CD4-positive, alpha-beta memory T cell (primary cell): ENCODE results near the gene TMEM119. TPM values are rescaled to one million over a fixed set of nuclear protein-coding genes. Genes with fewer than 3 reads are reported as not detected.
A peak's percentile ranks its signal among the peaks of the same experiment; 100 is the strongest.

Experiments used
- CTCF ChIA-PET: fragments of 350-600 bp; sonication (Branson Sonifier 250); formaldehyde crosslinking; loops from one replicate; lab custom pipeline; 2021; ENCODE audit warnings: inconsistent platforms; ENCODE audit not compliant: partially characterized antibody; lab: Charles Lee
- POLR2A ChIA-PET: fragments of 350-600 bp; sonication (Branson Sonifier 250); formaldehyde crosslinking; loops from one replicate; lab custom pipeline; 2021; ENCODE audit not compliant: partially characterized antibody; lab: Charles Lee
- DNase-seq, 5 donors: peaks; one replicate each; pipeline versions ENCODE4 v3.0.0 to v3.0.0-alpha.2; 2020 to 2022; ENCODE audit warnings: mixed read lengths in 1 of 5
- H3K27ac ChIP-seq: one replicate; pipeline ENCODE4 v1.7.0; 2013; ENCODE audit warnings: low read depth, low read length
- H3K27me3 ChIP-seq: 2 replicates; pipeline ENCODE4 v1.7.0; 2013; ENCODE audit warnings: mild to moderate bottlenecking, low read length, moderate library complexity; ENCODE audit not compliant: insufficient read depth
- H3K36me3 ChIP-seq: 2 replicates; pipeline ENCODE4 v1.7.0; 2013; ENCODE audit warnings: mild to moderate bottlenecking, low read length, moderate library complexity; ENCODE audit not compliant: insufficient read depth
- H3K4me1 ChIP-seq: 2 replicates; pipeline ENCODE4 v1.7.0; 2013; ENCODE audit warnings: mild to moderate bottlenecking, low read length, moderate library complexity; ENCODE audit not compliant: insufficient read depth
- H3K4me3 ChIP-seq, 2 donors: one replicate each; pipeline ENCODE4 v1.7.0; 2013; ENCODE audit warnings: low read length in 2 of 2, mild to moderate bottlenecking in 1 of 2
- H3K9me3 ChIP-seq, 2 donors: one replicate each; pipeline ENCODE4 v1.7.0; 2013; ENCODE audit warnings: low read length in 2 of 2, control low read depth in 1 of 2; ENCODE audit not compliant: control insufficient read depth in 1 of 2
- H3K27ac Mint-ChIP-seq, 7 donors: one replicate each; pipeline ENCODE4 v1.8.0; 2020 to 2021; ENCODE audit warnings: mixed read lengths in 7 of 7, mild to moderate bottlenecking in 6 of 7, inconsistent platforms in 3 of 7, moderate library complexity in 3 of 7
- H3K27me3 Mint-ChIP-seq, 2 donors: one replicate each; pipeline ENCODE4 v1.8.0; 2020 to 2021; ENCODE audit warnings: mixed read lengths in 2 of 2
- H3K36me3 Mint-ChIP-seq, 2 donors: one replicate each; pipeline ENCODE4 v1.8.0; 2020 to 2021; ENCODE audit warnings: mixed read lengths in 2 of 2, inconsistent platforms in 1 of 2, mild to moderate bottlenecking in 1 of 2
- H3K4me1 Mint-ChIP-seq, 4 donors: one replicate each; pipeline ENCODE4 v1.8.0; 2020 to 2021; ENCODE audit warnings: mixed read lengths in 4 of 4, mild to moderate bottlenecking in 1 of 4
- H3K4me3 Mint-ChIP-seq, 8 donors: one replicate each; pipeline ENCODE4 v1.8.0; 2020 to 2021; ENCODE audit warnings: mixed read lengths in 8 of 8, mild to moderate bottlenecking in 7 of 8, moderate library complexity in 6 of 8, inconsistent platforms in 3 of 8
- H3K9me3 Mint-ChIP-seq, 8 donors: one replicate each; pipeline ENCODE4 v1.8.0; 2020 to 2021; ENCODE audit warnings: mixed read lengths in 8 of 8, mild to moderate bottlenecking in 5 of 8, inconsistent platforms in 3 of 8, moderate library complexity in 1 of 8
- intact Hi-C: fragments of 100-400 bp; cut with micrococcal nuclease; formaldehyde crosslinking; loops from one replicate; pipeline ENCODE4 v1.15.1; 2023
- polyA plus RNA-seq, 2 donors: library from polyadenylated mRNA; unstranded; fragments of 300-500 nt; fragmentation: Illumina TruSeq; gene quantifications; one replicate each; pipeline ENCODE4 v1.2.3, GENCODE V29; 2021
- total RNA-seq, 2 experiments: library from RNA; stranded (reverse); gene quantifications; one replicate each; pipeline ENCODE4 v1.2.3, GENCODE V29; 2021

The TMEM119 gene
- total and polyA plus RNA-seq, 4 experiments from 2014 or later = 0.30 to 0.58 (median 0.42) TPM; not detected in 1

GRCh38 chr12:108562348-108563135, 35.3 kb downstream of the TMEM119 start, which contains the start of gene ISCU:
Gene ISCU (plus strand): TSS chr12:108562596. CDS start chr12:108562623, 27 bp downstream.
- no peaks in the 10 kb centered on the region for H3K9me3 ChIP-seq
- CTCF ChIA-PET = interaction anchor here (0.8 to 17.1 kb wide), 11 partner anchors 10 to 240 kb away, joined by 3 to 339 read pairs (median 4); no protein-coding TSS in a partner anchor
- intact Hi-C loops = loop anchor here (1.0 to 10.0 kb wide), 10 partner anchors 56 to 800 kb away; partner anchors contain the start of genes ALKBH2, PRDM4, SELPLG and SSH1
- Mint-ChIP-seq H3K4me3 (peak within 1 kb of the TSS; percentile 100), H3K9me3 (no peaks in the 10 kb centered on the region), H3K36me3 (peaks cover 26 to 60% of the 10 kb centered on the region in 2 donors), H3K4me1 (peaks cover 34 to 79% (median 54%) of the 10 kb centered on the region in 4 donors), H3K27me3 (no peaks in the 10 kb centered on the region), H3K27ac (peak within 1 kb of the TSS; percentile 99 to 100 (median 100))
- peaks cover 34% of the 10 kb centered on the region for H3K36me3 ChIP-seq
- peak within 1 kb of the TSS; percentile 96 for H3K27ac ChIP-seq
- peak within 1 kb of the TSS; percentile 87 to 90 for H3K4me3 ChIP-seq
- peak; percentile 97 to 100 (median 99) for DNase-seq
- no peaks in the 10 kb centered on the region for H3K27me3 ChIP-seq
- peaks cover 65% of the 10 kb centered on the region for H3K4me1 ChIP-seq
- POLR2A ChIA-PET = interaction anchor here (0.6 to 14.6 kb wide), 25 partner anchors 8 to 877 kb away, joined by 3 to 245 read pairs (median 5); partner anchors contain the start of genes ALKBH2, FICD, PWP1 and SELPLG

- no peak for DNase-seq
- H3K4me3 Mint-ChIP-seq = peak overlapping the region; percentile 100
- H3K4me1 Mint-ChIP-seq = peaks cover 37 to 78% (median 53%) of the 10 kb centered on the region in 4 donors
- peaks cover 67% of the 10 kb centered on the region for H3K4me1 ChIP-seq
- no peaks in the 10 kb centered on the region for H3K9me3 ChIP-seq
- H3K27ac ChIP-seq = peak overlapping the region; percentile 96
- peaks cover 23 to 57% of the 10 kb centered on the region in 2 donors for H3K36me3 Mint-ChIP-seq
- CTCF ChIA-PET = interaction anchor here (1.0 to 17.1 kb wide), 11 partner anchors 11 to 240 kb away, joined by 3 to 339 read pairs (median 5); no protein-coding TSS in a partner anchor
- peak overlapping the region; percentile 85 to 90 for H3K4me3 ChIP-seq
- POLR2A ChIA-PET = interaction anchor here (0.6 to 14.6 kb wide), 26 partner anchors 12 to 877 kb away, joined by 3 to 245 read pairs (median 6); partner anchors contain the start of genes ALKBH2, FICD, PWP1 and SELPLG
- no peaks in the 10 kb centered on the region for H3K27me3 Mint-ChIP-seq
- intact Hi-C loops = loop anchor here (1.0 to 10.0 kb wide), 9 partner anchors 47 to 915 kb away; partner anchors contain the start of genes ALKBH2, CORO1C, FICD and KCTD10
- peak overlapping the region; percentile 99 to 100 (median 100) for H3K27ac Mint-ChIP-seq
- H3K36me3 ChIP-seq = peaks cover 28% of the 10 kb centered on the region
- H3K9me3 Mint-ChIP-seq = no peaks in the 10 kb centered on the region
- no peaks in the 10 kb centered on the region for H3K27me3 ChIP-seq
Measured at GRCh38 chr12:108561852-108562347, 36.0 kb downstream of the TMEM119 start.

DNA sequence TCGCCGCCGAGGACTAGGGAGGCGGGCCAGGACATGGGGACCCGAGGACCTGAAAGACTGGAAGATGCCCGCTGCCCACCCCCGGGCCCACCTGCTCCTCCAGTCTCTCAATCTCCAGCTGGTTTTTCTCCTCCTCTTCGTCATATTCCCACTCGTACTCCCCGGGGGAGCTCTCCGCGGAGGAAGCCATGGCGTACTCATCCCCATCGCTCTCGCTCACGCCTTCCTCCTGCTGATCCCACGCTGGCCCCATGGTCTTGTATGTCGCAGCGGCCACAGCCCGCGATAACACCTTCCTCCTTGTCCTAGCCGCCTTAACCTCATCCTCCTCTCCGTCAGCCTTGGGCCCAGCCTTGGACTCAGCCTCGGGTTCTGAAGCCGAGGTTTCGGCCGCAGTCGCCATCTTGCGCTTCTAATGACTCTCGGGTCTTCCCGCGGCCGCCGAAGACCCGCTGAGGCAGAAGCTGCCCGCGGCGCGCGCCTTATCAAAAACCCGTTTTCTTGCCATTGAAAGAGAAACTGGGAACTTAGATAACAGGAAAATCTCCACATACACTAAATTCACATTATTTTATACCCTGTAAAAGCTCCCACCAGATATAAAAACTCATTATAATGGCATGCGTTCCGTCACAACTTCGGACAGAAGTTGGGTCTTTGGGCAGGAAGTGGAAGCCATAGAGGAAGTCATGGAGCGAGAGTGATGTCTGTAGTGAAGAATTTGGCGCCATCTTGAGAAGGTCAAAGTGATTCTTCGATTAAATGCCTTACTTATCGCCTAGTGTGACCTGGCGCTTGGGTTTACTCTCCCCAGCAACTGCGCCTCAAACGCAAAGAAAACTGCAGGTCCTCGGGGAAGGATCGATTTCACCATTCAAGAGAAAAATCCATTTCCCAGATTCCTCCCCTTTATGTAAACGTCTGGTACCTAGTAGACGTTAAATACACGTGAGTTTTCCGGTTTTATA, 36.8 kb downstream of the TMEM119 start, which contains the start of gene SART3:
SART3 (minus strand) TSS at position 422 of the 968 bp plus-strand sequence; CDS start at position 403, 19 bp downstream.
- DNase-seq = peak; percentile 87 to 90 (median 88)
- Histone ChIP-seq H3K9me3 (no peaks in the 10 kb centered on the region), H3K4me1 (peaks cover 70% of the 10 kb centered on the region), H3K27me3 (no peaks in the 10 kb centered on the region), H3K4me3 (peak within 1 kb of the TSS; percentile 85 to 90), H3K36me3 (peaks cover 19% of the 10 kb centered on the region), H3K27ac (peak within 1 kb of the TSS; percentile 96)
- Mint-ChIP-seq H3K9me3 (no peaks in the 10 kb centered on the region), H3K4me1 (peaks cover 39 to 78% (median 56%) of the 10 kb centered on the region in 4 donors), H3K4me3 (peak within 1 kb of the TSS; percentile 100), H3K27me3 (no peaks in the 10 kb centered on the region), H3K36me3 (peaks cover 14 to 56% of the 10 kb centered on the region in 2 donors), H3K27ac (peak within 1 kb of the TSS; percentile 99 to 100 (median 100))
- ChIA-PET CTCF (interaction anchor here (1.0 to 17.1 kb wide), 7 partner anchors 10 to 493 kb away, joined by 3 to 339 read pairs (median 3); no protein-coding TSS in a partner anchor), POLR2A (interaction anchor here (0.7 to 14.6 kb wide), 26 partner anchors 8 to 1468 kb away, joined by 3 to 245 read pairs (median 5); partner anchors contain the start of genes ALKBH2, FICD, SELPLG and SSH1)
- intact Hi-C loops = loop anchor here (1.0 to 10.0 kb wide), 6 partner anchors 46 to 916 kb away; partner anchors contain the start of genes CORO1C, FICD, KCTD10 and PRDM4

GRCh38 chr12:108560321-108560721, 37.6 kb downstream of the TMEM119 start:
- H3K27me3 ChIP-seq = no peaks in the 10 kb centered on the region
- POLR2A ChIA-PET = interaction anchor here (0.8 to 14.6 kb wide), 17 partner anchors 9 to 535 kb away, joined by 3 to 245 read pairs (median 5); partner anchors contain the start of genes FICD, SELPLG, SSH1 and USP30
- peak overlapping the region; percentile 85 to 90 for H3K4me3 ChIP-seq
- Mint-ChIP-seq H3K27me3 (no peaks in the 10 kb centered on the region), H3K4me1 (peaks cover 38 to 79% (median 55%) of the 10 kb centered on the region in 4 donors), H3K36me3 (peaks cover 8 to 53% of the 10 kb centered on the region in 2 donors), H3K27ac (peak overlapping the region; percentile 99 to 100 (median 100)), H3K9me3 (no peaks in the 10 kb centered on the region), H3K4me3 (peak overlapping the region; percentile 100)
- CTCF ChIA-PET = interaction anchor here (1.0 to 17.1 kb wide), 6 partner anchors 10 to 494 kb away, joined by 3 to 339 read pairs (median 4); no protein-coding TSS in a partner anchor
- no peak for DNase-seq
- no peaks in the 10 kb centered on the region for H3K9me3 ChIP-seq
- peak overlapping the region; percentile 96 for H3K27ac ChIP-seq
- peaks cover 13% of the 10 kb centered on the region for H3K36me3 ChIP-seq
- intact Hi-C loops = loop anchor here (2.0 to 10.0 kb wide), 3 partner anchors 594 to 916 kb away; partner anchors contain the start of genes KCTD10, PRDM4 and UBE3B
- peaks cover 71% of the 10 kb centered on the region for H3K4me1 ChIP-seq

DNA sequence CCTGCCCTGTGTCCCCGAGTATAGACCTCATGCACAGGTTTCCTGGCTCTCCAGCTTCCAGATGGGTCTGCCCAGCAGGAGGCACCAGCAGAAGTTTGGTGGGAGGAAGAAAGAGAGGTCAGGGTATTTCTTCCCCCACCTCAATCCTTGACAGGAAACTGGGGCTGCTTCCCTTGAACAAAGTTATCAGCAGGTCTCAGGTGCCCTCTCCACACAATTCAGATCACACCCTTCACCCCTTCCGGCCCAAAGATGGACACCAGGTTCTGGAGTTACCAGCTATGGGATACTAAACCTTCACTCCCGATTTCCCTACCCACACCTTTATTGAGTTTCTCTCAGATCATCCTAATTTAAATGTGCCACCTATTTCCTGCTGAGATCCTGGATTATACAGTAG, 38.1 kb downstream of the TMEM119 start:
- peak overlapping the region; percentile 99 to 100 (median 100) for H3K27ac Mint-ChIP-seq
- intact Hi-C loops = loop anchor here (2.0 to 10.0 kb wide), 3 partner anchors 595 to 917 kb away; partner anchors contain the start of genes KCTD10, PRDM4 and UBE3B

More for the DNA sequence above, 38.1 kb downstream of the TMEM119 start:
- Histone ChIP-seq H3K36me3 (peaks cover 8% of the 10 kb centered on the region), H3K4me3 (peak overlapping the region; percentile 85 to 90), H3K9me3 (no peaks in the 10 kb centered on the region), H3K27me3 (no peaks in the 10 kb centered on the region), H3K4me1 (peaks cover 76% of the 10 kb centered on the region), H3K27ac (peak overlapping the region; percentile 96)
- CTCF ChIA-PET = interaction anchor here (3.1 to 17.1 kb wide), 2 partner anchors 57 to 105 kb away, joined by 12 to 339 read pairs; no protein-coding TSS in a partner anchor
- peaks cover 6 to 56% of the 10 kb centered on the region in 2 donors for H3K36me3 Mint-ChIP-seq
- H3K4me3 Mint-ChIP-seq = peak overlapping the region; percentile 100
- no peak for DNase-seq
- H3K9me3 Mint-ChIP-seq = no peaks in the 10 kb centered on the region
- H3K4me1 Mint-ChIP-seq = peaks cover 41 to 84% (median 59%) of the 10 kb centered on the region in 4 donors
- POLR2A ChIA-PET = interaction anchor here (2.4 to 14.6 kb wide), 3 partner anchors 10 to 74 kb away, joined by 11 to 245 read pairs (median 135); partner anchors contain the start of gene SELPLG
- no peaks in the 10 kb centered on the region for H3K27me3 Mint-ChIP-seq
